OCI-LY7 (cell line): ENCODE results near the gene HIVEP2.

Experiments
- CTCF ChIP-seq: fragments of 200-600 bp; sonication (generic); conservative IDR thresholded peaks from 2 replicates; pipeline ENCODE4 v1.5.1; 2014; ENCODE audit warnings: mild to moderate bottlenecking, antibody characterized with exemption, low read length, moderate library complexity, mixed read lengths
- EZH2phosphoT487 ChIP-seq: fragments of 200-600 bp; sonication (generic); IDR thresholded peaks from 2 replicates; pipeline ENCODE4 v1.6.1; 2018; ENCODE audit warnings: low read depth, borderline replicate concordance, mild to moderate bottlenecking, mixed run types, antibody characterized with exemption, low read length, moderate library complexity, mixed read lengths

GRCh38 chr6:142810952-142811514 lies 133.9 kb downstream of the HIVEP2 start:
- TF ChIP-seq CTCF, result no peak
- TF ChIP-seq EZH2phosphoT487, result no peak
